HepG2 (cell line): ENCODE measurements around the gene RAB42. TPM values are rescaled to one million over a fixed set of nuclear protein-coding genes. Genes with fewer than 3 reads are reported as not detected.

Experiments
- KLF16 ChIP-seq, 2 experiments: sonication (generic) in 1 of 2; formaldehyde crosslinking in 1 of 2; IDR thresholded peaks; 2 replicates each; pipeline versions ENCODE4 v1.6.1 to v1.8.0; 2016 to 2023; ENCODE audit warnings: missing genetic modification reagents in 2 of 2, missing compliant biosample characterization in 1 of 2
- PRDM10 ChIP-seq: sonication (generic); formaldehyde crosslinking; IDR thresholded peaks from 2 replicates; pipeline ENCODE4 v1.4.0; 2020; ENCODE audit warnings: low read depth, missing genetic modification reagents
- ZBTB14 ChIP-seq: sonication (generic); formaldehyde crosslinking; IDR thresholded peaks from 2 replicates; pipeline ENCODE4 v1.4.0; 2020; ENCODE audit warnings: missing genetic modification reagents
- ZBTB38 ChIP-seq: sonication (generic); formaldehyde crosslinking; IDR thresholded peaks from 2 replicates; pipeline ENCODE4 v1.5.1; 2020; ENCODE audit warnings: mild to moderate bottlenecking, missing genetic modification reagents
- ZHX1 ChIP-seq: sonication (generic); formaldehyde crosslinking; IDR thresholded peaks from 2 replicates; pipeline ENCODE4 v1.8.1; 2022; ENCODE audit warnings: low read depth, mild to moderate bottlenecking, missing genetic modification reagents
- ZHX2 ChIP-seq, 2 experiments: sonication (generic) in 1 of 2; formaldehyde crosslinking in 1 of 2; IDR thresholded peaks; 2 replicates each; pipeline versions ENCODE4 v1.6.1 to v1.9.0; 2014 to 2022; ENCODE audit warnings: antibody characterized with exemption in 1 of 2, borderline replicate concordance in 1 of 2, inconsistent platforms in 1 of 2, low read depth in 1 of 2, missing genetic modification reagents in 1 of 2
- ZKSCAN8 ChIP-seq: IDR thresholded peaks from 2 replicates; pipeline ENCODE4 v1.6.1; 2016; ENCODE audit warnings: borderline replicate concordance, missing genetic modification reagents, missing compliant biosample characterization
- ZNF567 ChIP-seq: sonication (generic); formaldehyde crosslinking; IDR thresholded peaks from 2 replicates; pipeline ENCODE4 v1.8.1; 2023; ENCODE audit warnings: mild to moderate bottlenecking, missing genetic modification reagents, borderline replicate concordance
- ZNF580 ChIP-seq: IDR thresholded peaks from 2 replicates; pipeline ENCODE4 v1.6.1; 2016; ENCODE audit warnings: low read depth, borderline replicate concordance
- polyA plus RNA-seq, 8 experiments: library from polyadenylated mRNA; depleted of rRNA in 3 of 8; stranded (reverse) in 7 of 8; unstranded in 1 of 8; fragments of >200 nt; fragmentation: Illumina TruSeq in 4 of 8; extraction: Trizol in 4 of 8; gene quantifications; 2 replicates each; pipeline versions ENCODE4 v1.2.1 to v1.2.3, GENCODE V29; 2011 to 2016; ENCODE audit warnings: low read depth in 4 of 8, missing spikeins in 1 of 8, mixed read lengths in 1 of 8; ENCODE audit not compliant: insufficient read depth in 1 of 8
- total RNA-seq, 5 experiments: library from RNA; depleted of rRNA; stranded (reverse); fragments of >200 nt; fragmentation: Illumina TruSeq; extraction: Trizol; gene quantifications; 2 replicates each; pipeline ENCODE4 v1.2.3, GENCODE V29; 2016; ENCODE audit warnings: low read depth in 1 of 5

Gene RAB42
- total and polyA plus RNA-seq, 2 of the 13 experiments (the other 11 are each of a cell fraction or from before 2014, with no cell fraction given) = 10.4 to 166 TPM

- peak; percentile 70; the same call in 1 of the 2 replicates for TF ChIP-seq ZNF567 (CRISPR knock-in tag)
- peak; percentile 30; the same call in 1 of the 2 replicates for TF ChIP-seq ZKSCAN8 (CRISPR knock-in tag)
- no peak; the same call in 1 of the 2 replicates for TF ChIP-seq ZHX1
- TF ChIP-seq ZBTB14 (CRISPR knock-in tag) = no peak; the same call in 1 of the 2 replicates
- TF ChIP-seq ZNF580 = peak; percentile 69
- TF ChIP-seq ZBTB38 = peak; percentile 70
- 0 out of 2 replicates have a peak, but pooled peaks have one; percentile 24 for TF ChIP-seq PRDM10
- TF ChIP-seq ZHX2 (IDR thresholded peaks at IDR 0.05; ENCODE audit: low read depth) = peak; percentile 65; the same call in 1 of the 2 replicates
- TF ChIP-seq ZHX2 (CRISPR knock-in tag; IDR thresholded peaks at IDR 0.05; ENCODE audit: borderline replicate concordance) = 0 out of 2 replicates have a peak, but pooled peaks have one; percentile 37
- peak in 1 of 2 experiments; percentile 93; a peak in 2 of 4 replicates for TF ChIP-seq KLF16 (CRISPR knock-in tag; IDR thresholded peaks at IDR 0.05)
Measured at GRCh38 chr1:28552758-28553663, 39.1 kb upstream of the RAB42 start, which contains the start of gene TRNAU1AP (continued).
